ENCODE measurements around the gene CBL.
A peak's percentile ranks its signal among the peaks of the same experiment; 100 is the strongest.
"Not testable (repeated sequence)": the region's sequence is repeated elsewhere in the genome, so short reads cannot be mapped to it uniquely, and the experiment has no call there.

CBL gene

DNA sequence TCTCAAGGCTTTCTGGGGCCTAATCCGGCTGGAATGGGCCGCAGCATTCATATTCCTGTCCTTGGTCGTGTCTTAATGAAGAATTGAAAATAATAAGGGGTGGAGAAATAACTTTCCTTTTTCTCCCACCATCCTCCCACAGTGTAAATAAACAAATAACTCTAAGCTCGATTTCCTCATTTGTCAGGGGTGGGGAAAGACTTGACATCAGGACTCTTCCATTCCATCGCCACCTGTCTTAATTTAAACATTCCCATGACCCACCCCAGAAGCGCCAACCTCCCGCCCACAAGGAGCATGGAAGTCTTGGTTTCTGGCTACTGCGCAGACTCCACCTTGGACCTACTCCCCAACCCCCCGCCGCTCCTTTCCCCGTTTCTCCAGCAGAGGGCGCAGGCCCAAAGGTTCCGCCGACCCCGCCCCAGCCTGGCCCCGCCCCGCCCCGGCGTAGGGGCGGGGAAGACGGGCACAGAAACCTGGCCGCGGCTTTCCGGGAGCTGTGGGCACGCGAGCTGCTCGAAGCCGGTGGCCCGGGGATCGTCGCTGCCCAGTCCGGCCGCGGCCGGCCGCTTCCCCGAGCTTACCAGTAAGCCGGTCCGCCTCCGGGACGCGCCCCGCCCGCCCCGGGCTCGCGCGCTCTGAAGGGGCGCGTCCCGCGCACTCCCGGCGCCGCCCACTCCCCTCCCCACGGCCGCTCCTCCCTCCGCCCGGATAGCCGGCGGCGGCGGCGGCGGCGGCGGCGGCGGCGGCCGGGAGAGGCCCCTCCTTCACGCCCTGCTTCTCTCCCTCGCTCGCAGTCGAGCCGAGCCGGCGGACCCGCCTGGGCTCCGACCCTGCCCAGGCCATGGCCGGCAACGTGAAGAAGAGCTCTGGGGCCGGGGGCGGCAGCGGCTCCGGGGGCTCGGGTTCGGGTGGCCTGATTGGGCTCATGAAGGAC is at the start of gene CBL:
Gene CBL, plus strand, starts transcription at position 766 of the 937 bp plus-strand sequence. Its CDS starts 79 bp downstream, at position 845.
- DNase-seq: peak; percentile 88 to 99 (median 96)
- intact Hi-C loops (cut with DNase I): loop anchor here (5.0 kb wide), 1 partner anchor 111 kb away; the partner anchor contains the start of gene MCAM

DNA sequence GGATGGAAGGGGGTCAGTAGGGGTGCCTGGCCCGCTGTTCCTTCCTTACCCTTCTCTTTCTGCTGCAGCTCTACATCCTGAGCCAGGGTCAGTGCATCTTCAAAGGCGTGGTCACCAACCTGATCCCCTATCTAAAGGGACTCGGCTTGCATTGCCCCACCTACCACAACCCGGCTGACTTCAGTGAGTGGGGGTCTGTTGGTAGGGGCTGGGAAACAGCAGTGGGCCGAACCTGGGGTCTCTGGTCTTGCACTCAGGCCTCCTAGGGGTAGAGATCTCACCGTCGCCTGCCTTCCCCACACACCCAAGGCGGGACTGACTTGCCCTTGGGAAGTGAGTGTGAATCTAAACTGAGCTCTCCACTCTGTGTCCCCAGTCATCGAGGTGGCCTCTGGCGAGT is 49.6 kb upstream of the CBL start:
- DNase-seq: no peak
- intact Hi-C loops (cut with DNase I): no loop called here

DNA sequence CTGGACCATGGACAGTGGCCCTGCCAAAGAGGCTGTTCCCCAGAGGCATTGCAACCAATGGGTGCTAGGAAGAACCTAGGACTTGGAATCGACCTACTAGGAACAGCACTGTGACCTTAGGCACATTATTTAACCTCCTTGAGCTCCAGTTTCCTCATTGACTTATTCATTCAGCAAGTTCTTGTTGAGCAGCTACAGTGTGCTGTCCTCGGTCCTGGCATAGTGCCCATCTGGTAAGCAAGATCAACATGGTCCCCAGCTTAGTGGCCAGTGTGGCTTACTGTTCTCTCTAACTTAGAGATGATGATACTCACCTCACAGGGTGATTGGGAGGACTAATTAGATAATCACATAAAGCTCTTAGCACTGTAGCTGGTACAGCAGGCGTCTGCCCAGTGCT is 49.1 kb upstream of the CBL start:
- intact Hi-C loops (cut with DNase I): no loop called here
- no peak for DNase-seq

DNA sequence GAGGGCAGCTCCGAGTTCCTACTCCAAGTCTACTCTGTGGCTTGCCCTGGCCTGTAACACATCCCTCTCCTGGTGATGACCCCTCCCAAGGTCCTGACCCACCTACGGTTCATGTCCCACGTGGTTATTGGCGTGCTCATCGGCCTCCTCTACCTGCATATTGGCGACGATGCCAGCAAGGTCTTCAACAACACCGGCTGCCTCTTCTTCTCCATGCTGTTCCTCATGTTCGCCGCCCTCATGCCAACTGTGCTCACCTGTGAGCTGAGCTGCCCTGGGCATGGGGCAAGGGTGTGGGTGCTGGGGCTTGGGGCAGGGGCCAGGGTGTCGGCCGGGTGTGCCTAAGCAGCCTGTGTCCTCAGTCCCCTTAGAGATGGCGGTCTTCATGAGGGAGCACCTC is 47.7 kb upstream of the CBL start:
- no peak for DNase-seq
- intact Hi-C loops (cut with DNase I): no loop called here

DNA sequence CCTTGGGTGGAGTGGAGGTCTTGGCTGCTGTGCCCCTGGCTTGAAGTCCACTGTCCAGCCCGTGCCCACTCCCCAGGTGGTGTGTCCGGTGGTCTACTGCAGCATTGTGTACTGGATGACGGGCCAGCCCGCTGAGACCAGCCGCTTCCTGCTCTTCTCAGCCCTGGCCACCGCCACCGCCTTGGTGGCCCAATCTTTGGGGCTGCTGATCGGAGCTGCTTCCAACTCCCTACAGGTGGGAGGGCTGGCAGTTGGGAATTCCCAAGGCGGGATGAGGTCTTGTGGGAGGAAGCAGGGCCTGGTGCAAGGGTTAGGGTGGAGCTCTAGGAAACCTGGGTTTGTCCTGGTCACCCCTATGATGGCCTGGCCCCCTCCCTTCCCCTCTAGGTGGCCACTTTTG is 46.0 kb upstream of the CBL start:
- intact Hi-C loops (cut with DNase I): no loop called here
- no peak for DNase-seq

DNA sequence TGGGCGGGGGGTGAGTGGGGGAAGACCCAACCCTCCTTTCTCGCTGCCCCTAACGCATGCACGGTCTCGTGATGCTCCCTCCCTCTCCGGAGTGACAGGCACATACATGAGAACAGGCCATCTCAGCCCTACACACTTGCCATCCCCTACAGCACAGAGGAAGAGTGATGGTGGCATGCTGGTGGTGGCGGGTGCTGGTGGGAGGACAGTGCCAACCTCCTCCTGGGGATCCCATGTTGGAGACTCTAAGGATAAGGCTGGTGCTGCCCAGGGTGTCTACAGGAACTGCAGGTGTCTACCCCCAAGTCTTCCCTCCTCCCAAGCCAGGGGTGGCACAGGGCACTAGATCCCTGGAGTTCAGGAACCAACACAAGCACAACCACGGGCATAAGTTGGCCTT is 44.3 kb upstream of the CBL start:
- intact Hi-C loops (cut with DNase I): no loop called here
- DNase-seq: no peak

DNA sequence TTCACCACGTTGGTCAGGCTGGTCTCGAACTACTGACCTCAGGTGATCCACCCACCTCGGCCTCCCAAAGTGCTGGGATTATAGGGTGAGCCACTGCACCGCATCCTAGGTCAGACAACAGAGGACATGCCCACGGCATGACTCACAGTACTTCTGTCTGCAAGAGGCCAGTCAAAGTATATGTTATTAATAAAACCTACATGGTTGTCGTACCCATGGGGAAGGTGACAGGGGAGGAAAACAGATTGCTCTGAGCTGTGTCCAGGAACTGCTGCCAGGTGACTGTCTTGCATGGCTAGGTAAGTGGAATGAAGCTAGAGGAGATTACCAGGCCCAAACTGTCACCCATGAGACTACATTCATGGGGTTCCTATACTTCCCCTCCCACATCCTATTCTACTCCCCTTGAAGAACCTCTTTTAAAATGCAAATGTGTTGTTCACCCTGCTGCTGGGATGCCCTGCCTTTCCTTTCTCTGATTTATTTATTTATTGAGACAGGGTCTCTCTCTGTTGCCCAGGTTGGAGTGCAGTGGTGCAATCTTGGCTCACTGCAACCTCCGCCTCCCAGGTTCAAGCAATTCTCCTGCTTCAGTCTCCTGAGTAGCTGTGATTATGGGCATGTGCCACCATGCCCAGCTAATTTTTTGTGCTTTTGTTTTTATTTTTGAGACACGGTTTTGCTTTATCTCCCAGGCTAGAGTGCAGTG is 39.6 kb upstream of the CBL start:
- intact Hi-C loops (cut with DNase I): no loop called here
- DNase-seq: no peak

DNA sequence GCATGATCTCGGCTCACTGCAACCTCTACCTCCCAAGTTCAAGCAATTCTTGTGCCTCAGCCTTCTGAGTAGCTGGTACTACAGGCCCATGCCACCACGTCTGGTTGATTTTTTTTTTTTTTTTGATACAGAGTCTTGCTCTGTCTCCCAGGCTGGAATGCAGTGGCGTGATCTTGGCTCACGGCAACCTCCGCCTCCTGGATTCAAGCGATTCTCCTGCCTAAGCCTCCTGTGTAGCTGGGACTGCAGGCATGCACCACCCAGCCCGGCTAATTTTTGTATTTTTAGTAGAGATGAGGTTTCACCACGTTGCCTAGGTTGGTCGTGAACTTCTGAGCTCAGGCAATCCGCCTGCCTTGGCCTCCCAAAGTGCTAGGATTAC is 39.1 kb upstream of the CBL start:
- DNase-seq; intact Hi-C loops (cut with DNase I): not testable (repeated sequence)

DNA sequence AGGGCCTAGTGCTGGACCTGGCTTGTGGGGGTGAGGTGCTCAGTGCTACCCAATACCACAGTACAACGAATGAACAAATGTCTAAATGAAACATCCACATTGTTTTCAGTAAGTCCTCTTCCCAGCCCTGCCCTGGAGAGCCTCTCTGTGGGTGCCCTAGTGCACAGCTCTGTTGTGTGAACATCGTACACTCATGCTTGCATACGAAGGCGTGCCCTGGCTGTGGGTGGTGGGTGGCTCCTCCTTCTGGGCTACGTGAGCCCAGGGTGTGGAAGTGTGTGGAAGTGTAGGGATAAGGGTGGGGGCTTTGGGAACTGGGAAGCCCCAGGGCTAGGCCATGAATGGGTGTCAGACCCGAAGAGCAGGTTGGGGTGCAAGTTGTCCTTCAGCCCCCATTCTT is 38.2 kb upstream of the CBL start:
- DNase-seq: peak in 34 of 42 donors; percentile 14 to 81 (median 51)
- intact Hi-C loops (cut with DNase I): no loop called here

DNA sequence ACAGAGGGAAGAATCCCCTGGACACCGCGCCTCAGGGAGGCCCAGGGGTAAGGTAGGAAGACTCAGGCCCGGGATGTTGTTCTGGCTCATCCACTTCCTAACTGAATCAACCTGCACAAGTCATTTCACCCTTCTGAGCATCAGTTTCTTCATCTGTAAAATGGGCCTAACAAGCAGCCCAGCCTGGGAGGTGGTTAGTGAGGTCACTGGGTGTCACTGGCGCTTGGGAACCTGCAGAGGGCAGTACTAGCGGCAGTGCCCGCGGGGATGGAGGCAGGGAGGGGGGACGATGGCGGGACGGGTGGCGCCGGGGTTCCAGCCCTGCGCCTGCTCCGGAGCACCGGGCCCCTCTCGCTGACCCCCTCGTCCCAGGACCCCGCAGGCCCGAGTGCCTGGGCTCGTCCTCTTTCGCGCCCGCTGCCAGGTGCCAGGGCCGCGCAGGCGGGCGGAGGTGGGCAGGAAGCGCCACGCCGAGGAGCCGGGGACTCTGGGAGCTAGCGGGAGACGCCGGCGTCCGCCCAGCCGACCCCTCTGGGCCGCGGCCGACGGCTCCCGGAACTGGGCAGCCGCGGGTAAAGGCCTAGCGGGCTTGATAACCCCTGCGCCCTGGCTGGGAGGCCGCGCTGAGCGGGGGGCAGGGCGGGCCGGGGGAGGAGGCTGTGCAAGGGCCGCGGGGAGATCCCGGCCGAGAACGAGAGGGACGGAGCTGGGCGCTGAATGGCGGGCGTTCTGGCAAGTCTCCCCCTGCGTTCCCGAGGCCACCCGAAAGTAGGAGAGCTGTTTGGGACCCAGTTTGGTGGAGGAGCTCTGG is 37.5 kb upstream of the CBL start, which contains the start of gene NLRX1:
Gene NLRX1, plus strand, starts transcription at position 255 of the 811 bp plus-strand sequence. CDS start 2,679 bp downstream, outside the sequence.
- intact Hi-C loops (cut with DNase I): no loop called here
- DNase-seq: peak; percentile 54 to 93 (median 84)

DNA sequence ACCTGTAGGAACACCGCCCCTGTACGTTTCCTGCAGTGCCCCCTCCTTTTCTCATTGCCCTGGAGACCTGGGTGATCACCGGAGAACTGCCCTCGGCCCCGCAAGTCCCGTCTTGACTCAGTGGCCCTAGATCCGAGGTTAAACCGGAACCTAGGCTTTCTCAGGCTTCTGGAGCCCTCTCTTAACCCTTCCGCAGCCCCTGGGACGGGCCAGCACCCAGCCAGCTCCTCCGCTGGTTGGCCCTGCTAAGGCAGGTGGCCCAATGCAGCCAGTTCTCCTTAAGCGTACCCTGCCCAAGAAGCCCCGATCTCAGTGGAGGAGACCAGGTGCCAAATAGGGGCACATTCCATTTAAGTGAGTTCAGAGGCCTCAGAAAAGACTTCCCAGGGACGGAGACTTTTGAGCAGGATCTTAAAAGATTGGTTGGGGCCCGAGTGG is 36.8 kb upstream of the CBL start:
- DNase-seq: peak in 21 of 42 donors; percentile 13 to 56 (median 24)
- intact Hi-C loops (cut with DNase I): no loop called here

DNA sequence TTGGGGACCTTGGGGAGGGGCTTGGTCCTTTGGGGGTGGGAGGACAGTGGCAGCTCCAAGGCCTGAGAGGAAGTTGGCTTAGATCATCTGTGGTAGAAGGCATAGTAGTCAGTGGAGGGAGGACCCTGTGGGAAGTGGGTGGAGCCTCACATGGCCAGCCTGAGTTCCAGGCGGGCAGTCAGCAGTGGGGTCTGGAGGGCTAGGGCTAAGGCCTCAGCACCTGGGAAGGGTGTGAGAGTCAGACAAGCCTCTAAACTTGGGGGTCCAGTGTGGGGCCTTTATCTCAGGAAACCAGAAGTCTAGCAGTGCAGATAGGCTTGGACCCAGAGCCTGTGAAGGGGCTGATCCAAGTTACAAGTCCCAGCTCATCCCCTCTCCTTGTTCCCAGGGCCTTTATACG is 33.6 kb upstream of the CBL start:
- no peak for DNase-seq
- intact Hi-C loops (cut with DNase I): no loop called here

DNA sequence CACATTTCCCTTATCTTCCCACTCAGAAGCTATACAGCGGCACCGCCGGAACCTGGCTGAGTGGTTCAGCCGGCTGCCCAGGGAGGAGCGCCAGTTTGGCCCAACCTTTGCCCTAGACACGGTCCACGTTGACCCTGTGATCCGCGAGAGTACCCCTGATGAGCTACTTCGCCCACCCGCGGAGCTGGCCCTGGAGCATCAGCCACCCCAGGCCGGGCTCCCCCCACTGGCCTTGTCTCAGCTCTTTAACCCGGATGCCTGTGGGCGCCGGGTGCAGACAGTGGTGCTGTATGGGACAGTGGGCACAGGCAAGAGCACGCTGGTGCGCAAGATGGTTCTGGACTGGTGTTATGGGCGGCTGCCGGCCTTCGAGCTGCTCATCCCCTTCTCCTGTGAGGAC is 32.7 kb upstream of the CBL start:
- no peak for DNase-seq
- intact Hi-C loops (cut with DNase I): no loop called here

DNA sequence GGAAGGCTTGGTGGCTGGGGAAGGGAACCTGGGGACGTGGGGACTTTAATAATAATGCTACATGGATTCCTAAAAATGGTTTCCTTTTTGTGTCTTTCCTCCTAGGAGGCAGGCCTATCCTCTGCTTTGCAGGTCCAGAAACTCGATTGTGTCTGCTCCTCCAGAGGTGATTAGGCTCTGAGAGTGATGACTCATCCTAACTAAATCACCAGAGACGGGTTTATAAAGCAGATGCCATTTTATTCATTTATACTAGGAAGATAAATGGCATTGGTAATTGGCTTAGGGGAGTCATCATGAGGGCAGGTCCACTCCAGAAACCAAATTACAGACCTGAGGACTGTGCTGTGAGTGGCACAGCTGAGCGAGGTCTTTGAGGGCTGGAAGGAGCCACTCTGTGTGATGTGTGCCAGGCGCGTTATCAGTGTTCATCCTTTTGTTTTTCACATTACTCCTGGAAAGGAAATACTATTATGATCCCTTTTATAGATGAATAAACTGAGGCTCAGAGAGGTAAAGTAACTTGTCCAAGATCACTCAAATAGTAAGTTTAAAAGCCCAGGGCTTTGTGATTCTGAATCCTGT is 30.6 kb upstream of the CBL start:
- intact Hi-C loops (cut with DNase I): no loop called here
- peak in 5 of 42 donors; percentile 11 to 44 (median 13) for DNase-seq

DNA sequence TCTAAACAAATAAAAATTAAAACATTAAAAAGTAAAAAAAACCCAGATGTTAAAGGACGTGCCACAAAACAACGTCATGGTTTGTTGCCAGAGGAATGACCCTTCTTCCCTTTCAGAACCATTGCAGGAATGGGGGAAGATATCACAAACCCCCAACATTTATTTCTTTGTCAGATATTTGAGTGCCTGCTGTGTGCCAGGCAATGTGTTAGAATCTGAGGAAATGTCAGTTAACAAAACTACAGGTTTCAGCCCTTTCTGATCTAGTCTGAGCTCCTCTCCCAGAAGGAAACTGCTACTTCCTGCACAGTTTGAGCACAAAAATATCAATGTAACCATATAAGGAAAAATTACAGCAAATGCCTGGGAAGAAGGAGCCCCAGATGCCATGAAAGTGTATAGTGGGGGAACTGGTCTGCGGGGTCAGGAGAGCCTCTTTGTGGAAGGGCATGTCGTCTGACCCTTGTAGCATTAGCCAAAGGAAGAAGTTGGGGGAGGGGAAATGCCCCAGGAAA is 27.9 kb upstream of the CBL start:
- intact Hi-C loops (cut with DNase I): no loop called here
- no peak for DNase-seq

DNA sequence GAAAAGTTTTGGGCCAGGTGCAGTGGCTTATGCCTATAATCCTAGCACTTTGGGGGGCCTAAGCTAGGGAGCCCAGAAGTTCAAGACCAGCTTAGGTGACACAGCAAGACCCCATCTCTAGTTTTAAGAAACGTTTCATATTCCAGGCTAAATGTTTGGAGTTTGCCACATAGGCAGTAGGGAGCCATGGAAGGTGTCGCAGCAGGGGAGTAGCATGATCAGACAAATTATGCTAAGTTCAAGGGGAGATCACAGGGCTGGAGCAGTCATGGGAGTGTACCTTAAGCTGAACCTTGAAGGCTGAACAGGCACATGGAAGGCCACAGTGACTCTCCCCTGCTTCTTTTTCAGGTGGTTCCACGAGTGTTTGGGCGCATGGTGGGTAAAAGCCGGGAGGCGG is 26.8 kb upstream of the CBL start:
- DNase-seq: no peak
- intact Hi-C loops (cut with DNase I): no loop called here

DNA sequence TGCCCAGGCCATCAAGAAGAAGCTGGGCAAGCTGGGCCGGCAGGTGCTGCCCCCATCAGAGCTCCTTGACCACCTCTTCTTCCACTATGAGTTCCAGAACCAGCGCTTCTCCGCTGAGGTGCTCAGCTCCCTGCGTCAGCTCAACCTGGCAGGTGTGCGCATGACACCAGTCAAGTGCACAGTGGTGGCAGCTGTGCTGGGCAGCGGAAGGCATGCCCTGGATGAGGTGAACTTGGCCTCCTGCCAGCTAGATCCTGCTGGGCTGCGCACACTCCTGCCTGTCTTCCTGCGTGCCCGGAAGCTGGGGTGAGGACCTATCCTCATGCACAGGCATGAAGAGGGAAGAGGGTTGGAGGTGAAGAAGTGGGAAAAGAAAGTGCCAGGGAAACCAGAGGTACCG is 26.2 kb upstream of the CBL start:
- DNase-seq: no peak
- intact Hi-C loops (cut with DNase I): no loop called here

DNA sequence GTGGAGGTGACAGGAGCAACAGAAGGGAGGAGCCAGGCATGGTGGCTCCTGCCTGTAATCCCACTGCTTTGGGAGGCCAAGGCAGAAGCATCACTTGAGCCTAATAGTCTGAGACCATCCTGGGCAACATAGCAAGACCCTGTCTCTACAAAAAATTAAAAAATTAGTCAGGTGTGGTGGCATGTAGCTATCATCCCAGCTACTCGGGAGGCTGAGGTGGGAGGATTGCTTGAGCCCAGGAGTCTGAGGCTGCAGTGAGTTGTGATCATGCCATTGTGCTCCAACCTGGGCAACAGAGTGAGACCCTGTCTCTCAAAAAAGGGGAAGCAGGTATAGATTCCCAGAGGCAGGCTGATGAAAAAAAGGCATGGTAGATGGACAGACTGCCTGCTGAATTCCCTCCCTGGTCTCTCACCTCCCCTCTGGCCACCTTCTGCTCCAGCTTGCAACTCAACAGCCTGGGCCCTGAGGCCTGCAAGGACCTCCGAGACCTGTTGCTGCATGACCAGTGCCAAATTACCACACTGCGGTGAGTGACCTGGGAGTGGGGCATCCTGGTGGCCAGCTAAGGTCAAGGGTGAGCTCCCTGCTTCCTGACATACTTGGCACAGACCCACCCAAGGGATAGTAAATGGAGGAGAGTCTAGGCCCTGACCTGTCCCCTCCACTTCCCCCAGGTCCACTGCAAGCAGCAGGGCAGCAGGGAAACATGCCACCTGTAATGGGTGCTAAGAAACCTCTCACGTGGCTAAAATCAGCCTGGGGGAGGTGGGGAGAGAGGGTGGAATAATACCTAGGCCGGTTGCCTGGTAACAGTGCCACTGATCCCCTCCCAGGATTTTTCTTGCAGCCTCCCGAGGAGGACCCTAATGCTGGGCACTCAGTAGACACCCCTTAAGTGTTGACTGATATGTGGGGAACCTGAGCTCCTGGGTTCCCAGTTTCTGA is 25.1 kb upstream of the CBL start:
- intact Hi-C loops (cut with DNase I): no loop called here
- no peak for DNase-seq
